ENCODE data around the gene EDAR.

The EDAR gene

DNA sequence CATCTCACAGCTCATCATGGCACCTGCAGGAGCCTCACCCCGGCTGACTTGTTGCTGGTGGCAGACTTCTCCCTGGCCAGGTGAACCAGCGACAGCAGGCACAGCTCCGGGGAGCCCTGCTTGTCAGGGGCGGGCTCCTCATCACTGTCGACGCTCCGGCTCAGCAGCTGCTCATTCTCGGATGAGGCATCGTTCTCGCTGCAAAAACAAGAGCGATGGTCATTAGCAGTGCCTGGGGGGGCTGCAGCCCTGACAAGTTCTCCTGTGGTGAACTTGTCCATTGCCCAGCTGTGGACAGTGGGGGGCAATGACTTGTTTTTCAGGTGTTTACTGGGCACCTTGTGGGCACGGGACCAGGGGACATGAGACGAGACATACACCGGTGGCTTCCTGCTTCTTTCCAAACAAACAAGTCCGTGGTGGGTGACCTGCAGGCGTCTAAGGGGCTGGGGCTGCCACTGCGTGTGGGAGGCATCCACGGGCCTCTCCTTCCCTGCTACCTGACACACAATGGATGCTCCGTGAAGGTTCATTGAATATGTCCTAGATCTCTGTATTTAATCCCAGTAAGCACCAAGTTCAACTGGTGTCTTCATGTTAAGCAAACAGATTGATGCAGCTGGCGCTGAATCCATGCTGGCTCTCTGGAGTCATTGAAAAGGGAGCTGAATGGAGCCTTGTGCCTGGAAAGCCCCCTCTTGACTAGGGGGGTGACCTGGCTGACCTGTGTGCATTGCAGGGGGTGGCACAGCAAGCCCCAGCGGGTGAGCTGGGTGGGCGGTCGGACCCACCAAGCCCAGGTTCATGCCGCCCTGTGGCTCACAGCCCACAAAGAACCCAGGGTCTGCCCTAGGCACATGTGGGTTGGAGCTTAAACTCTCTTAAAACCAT is 81.0 kb downstream of the EDAR start:
- DNase-seq = no peak

DNA sequence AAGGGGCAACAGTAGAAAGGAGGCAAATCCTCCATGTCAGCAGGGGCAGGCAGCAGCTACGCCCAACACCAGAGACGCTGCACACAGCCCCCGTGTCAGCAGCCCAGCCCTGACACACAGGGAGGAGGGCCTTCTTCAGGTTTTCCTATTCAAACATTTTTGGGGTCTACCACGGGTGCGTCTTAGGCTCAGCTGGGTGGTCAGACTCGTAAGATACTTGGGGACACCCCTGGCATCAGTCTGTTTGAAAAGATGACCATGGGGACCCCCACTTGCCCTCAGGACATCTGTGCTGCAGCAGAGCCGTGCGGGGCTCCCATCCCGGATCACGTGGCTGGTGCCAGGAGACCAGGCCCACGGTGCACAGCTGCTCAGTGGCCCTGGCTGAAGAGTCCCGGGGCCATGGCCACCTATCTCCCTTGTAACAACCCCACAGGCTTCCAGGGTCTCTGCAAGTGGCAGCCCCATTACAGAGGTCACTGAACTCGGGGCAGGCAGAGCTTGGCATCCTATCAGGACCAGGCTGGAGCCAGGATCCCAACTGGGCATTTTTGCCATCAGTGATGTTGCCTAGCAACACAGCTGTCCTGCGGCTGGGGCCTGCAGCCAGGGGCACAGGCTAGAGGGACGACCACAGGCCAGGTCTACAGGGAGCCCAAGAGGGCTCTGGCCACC is 82.5 kb downstream of the EDAR start:
- DNase-seq = no peak

DNA sequence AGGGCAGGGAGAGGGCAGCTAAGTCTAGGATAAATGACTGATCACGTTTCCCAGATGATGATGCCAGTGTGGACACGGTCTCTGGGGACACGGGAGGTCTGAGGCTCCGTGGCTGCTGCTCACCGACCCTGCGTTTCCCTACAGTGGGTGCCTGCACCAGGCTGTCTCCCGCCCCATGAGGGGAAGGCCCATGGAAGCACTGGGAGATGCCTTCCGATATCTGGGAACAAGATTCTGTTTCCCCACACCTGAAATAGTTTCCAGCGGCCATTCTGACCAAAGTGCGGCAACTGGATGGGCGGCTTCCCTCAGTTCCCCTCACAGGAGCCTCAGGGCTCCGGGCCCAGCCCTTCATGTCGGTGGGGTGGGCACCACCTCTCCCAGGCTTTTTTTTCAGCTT is 83.1 kb downstream of the EDAR start:
- no peak for DNase-seq

DNA sequence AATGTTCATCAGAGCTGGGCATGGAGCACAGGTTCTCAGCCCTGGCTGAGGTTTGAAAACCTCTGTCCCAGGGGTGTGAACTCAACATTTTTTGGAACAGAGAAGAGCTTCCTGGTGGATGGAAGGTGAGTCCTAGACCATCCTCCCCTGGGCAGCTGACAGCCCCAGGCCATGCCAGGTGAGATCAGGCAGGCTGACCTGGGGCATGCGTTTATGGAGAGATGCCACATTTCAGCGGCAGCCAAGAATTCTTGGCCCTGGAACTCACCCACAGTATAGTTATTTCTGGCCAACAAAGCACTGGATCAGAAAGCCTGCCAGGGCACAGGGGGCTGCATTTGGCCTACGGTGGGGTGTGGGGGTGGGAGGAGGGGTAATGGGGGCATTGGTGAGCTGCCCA is 83.8 kb downstream of the EDAR start:
- DNase-seq = no peak

DNA sequence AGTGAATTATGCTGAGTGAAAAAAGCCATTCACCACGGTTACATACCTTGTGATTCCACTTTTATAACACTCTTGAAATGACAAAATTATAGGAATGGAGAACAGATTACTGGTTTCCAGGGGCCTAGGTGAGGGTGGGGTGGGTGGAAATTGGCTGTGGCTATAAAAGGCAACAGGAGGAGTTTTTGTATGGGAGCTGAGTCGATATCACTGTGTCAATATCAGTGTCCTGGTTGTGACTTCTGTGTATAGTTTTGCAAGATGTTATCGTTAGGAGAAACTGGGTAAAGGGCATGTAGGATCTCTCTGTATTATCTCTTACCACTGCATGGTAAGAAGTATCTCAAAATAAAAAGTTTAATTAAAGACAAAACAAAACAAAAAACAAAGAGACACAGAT is 84.3 kb downstream of the EDAR start:
- DNase-seq = no peak

DNA sequence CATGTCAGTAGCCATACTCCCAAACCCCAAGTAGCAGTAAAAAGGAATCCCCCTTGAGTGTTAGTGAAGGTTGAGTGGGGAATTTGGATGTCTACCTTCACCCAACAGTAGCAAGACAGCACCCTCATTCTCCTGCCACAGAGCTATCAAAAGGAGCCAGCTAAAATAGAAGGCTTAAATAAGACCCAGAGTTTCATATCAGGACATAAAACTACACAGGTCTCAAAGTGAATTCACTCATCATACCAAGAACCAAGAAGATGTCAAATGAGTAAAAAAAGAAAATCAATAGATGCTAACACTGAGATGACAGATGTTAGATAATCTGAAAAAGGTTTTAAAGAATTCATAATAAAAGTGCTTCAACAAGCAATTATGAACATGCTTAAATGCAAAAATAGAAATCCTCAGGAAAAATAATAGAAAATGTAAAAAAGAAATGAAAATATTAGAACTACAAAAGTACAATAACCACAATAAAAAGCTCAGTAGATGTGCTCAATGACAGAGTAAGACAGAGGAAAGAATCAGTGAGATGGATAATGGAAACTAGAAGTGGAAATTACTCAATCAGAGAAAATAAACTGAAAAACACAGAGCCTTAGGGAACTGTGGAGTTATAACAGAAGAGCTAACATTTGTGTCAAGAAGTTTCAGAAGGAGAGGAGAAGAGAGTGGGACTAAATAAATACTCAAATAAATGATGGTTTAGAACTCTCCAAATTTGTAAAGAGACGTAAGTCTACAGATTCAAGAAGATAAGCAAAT is 90.5 kb downstream of the EDAR start:
- no peak for DNase-seq

DNA sequence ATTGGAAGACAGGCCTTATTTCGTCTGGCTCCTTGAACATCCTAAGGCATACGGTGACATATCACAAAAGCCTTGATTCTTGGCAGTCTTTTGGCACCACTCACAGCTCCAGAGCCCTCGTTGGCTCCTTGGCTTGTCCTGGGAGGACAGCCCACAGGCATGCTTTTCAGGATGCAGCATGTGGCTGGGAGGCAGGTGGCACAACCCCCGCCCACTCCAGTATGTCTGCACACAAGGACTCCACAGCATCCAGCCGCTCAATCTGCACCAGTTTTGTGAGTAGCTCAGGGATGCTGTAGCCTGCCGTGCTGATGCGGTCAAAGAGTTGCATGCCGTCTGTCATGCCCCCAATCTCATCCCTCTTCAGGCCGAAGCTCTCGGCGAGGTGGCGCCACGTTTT is 92.3 kb downstream of the EDAR start:
- no peak for DNase-seq

DNA sequence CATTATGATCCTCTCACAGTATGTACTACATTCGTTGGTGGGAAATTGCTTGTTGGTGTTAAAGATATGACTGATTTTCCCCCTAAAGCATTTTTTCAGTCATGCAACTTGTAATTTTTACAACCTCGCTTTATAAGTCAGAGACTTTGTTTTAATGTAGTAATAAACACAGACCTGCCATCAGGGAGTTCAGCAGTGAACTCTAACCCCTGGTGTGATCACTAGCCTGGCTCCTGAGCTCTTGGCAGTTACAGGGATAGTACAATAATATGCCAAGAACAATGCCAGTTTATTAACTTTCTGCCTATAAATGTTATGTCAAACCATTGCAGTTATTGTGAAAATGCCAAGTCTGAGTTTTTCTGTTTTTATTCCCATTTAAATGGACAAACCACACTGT is 93.8 kb downstream of the EDAR start:
- DNase-seq = no peak

DNA sequence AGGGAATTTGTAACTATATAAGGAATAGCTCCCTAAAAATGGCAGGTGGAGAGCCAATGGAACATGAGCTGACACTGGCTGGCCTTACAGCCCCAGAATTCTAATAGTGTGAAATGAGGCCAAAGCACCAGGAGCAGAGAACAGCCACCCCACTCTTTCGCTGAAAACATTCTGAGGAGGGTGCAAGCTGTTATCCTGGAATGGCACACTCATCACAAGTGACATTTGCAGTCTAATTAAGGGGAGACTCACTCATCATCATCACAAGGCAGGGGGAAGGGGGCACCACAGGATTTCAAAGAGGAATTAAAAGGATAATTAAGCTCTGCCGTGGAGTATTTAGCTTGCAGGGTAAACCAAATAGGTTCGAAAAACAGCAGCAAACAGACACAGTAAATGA is 94.3 kb downstream of the EDAR start:
- DNase-seq = no peak

DNA sequence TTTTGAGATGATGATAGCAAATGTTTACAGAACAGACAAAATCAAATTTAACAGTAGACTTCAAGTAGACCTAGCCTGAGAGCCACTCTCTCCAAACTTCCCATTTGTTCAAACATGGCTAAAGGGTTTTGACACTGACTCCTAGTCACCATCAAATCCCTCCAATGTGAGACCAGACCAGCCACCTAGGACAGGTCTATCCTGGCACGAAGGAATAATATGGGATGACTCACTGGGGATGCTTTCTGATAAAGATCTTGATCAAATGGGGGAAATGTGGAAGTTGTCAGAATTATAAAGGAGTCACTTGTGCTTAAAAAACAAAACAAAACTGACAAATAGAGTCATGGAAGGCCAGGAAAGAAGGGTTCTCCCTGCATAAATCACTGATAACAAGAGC is 95.7 kb downstream of the EDAR start:
- DNase-seq = no peak

DNA sequence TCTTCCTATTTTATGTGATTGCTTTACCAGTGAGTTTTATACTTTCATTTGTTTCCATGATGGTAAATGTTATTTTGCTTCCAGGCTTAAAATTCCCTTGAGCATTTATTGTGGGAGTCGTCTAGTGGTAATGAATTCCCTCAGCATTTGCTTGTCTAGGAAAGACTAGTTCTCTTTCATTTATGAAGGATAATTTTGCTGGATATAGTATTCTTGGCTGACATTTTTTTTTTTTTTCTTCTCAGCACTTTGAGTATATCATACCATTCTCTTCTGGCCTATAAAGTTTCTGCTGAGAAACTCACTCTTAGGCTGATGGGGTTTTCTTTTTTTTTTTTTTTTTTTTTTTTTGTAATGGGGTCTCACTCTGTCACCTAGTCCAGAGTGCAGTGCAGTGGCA is 99.1 kb downstream of the EDAR start:
- no peak for DNase-seq

DNA sequence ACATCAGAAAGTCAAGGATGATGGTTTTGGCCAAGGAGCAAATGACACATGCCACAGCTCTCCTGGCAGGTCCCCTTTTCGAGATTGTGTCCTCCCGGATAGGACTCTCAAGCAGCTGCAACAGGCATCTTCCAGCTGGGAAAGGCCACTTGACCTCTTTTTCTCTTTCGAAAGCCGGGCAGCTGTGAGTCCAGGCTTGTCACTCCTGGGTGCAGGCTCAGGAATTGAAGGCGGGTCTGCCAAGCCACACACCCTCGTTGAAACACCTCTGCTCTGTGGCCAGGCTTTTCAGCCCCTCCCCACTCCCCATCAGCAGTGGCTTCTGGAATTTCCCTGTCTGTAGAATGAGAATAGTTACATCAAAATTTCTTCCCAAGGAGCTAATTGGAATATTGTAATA is 104.4 kb downstream of the EDAR start:
- no peak for DNase-seq

DNA sequence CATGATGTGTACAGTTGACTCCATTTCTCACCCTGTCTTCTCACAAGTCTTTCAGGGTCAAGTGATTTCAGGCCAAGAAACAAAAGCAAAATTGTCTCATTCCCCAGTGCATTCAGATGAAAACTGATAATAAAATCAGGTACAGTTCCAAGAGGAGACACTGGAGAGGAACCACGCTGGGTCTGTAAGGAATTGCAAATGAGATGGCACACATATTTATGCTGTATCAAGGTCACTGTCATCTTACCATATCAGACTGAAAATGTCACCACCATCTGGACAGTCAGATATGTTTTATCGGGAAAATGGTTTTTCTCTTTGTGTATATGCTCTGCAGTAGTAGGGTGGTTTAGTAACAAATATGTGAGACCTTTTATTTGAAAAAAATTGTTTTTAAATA is 110.7 kb downstream of the EDAR start:
- no peak for DNase-seq

DNA sequence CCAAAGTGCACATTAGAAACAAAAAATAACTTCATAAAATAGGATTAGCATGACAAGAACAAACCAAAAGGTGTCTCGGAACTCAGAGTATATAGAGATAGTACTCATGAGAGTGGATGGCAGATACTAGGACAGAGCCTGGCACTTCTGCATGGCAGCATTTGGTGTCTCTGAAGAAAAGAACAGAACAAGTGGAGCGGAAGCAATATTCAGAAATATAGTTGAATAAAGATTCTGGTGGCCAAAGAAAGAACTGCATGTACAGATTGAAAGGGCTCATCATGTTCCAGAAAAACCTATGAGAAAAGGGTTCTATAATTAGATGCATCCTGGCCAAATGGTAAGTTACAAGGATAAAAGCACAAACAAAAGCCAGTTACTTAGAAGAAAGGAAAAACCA is 111.5 kb downstream of the EDAR start:
- no peak for DNase-seq

DNA sequence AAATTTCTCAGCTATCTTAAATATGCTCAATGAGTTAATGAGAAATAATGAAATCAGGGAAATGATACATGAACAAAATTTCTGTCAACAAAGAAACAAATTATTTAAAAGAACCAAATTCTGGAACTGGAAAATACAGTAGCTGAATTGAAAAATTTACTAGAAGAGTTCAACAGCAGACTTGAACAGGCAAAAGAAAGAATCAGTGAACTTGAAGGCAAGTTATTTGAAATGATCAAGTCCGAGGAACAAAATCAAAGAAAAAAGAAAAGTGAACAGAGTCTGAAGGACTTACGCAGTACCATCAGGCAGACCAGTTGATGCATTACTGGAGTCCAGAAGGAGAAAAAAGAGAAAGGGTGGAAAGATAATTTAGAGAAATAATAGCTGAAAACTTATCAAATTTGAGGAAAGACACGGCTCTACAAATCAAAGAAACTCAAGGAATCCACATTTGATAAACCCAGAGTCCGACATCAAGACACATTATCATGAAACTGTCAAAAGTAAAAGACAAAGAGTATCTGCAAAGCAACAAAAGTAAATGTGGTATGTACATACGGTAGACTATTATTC is 118.9 kb downstream of the EDAR start:
- DNase-seq = no peak

DNA sequence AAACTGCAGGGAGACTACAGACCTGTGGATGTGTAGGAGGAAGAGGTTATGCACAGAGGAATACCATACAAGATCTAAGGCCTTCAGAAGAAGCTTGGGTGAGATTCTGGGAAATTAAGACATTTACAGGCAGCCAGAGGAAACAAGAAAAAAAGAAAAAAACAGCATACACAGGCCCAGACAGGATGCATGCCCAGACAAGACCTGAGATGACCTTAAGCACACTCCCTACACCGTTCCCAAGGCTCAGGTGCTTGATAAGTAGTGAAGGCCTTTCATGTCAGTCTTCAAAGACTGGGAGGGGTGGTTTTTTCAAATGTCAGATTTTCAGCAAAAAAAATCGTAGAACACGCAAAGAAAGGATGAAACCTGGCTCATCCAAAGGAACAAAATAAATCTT is 119.5 kb downstream of the EDAR start:
- no peak for DNase-seq

DNA sequence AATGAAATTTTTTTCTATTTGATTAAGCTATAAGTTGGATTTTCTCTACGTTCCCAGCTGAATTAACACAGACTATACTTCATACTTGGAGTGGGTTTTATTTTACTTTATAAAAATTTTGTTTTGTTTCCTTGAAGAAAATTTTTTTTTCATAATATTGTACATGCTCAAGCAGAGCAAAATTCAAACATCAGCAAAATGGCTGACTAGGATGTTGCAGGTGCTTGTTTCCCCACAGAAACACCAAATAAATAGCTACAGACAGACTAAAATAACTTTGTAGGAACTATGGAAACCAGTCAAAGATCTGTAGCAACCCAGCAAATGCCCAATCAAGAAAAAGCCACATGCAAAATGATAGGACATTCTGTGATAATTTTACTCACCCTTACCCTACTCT is 120.1 kb downstream of the EDAR start:
- no peak for DNase-seq

DNA sequence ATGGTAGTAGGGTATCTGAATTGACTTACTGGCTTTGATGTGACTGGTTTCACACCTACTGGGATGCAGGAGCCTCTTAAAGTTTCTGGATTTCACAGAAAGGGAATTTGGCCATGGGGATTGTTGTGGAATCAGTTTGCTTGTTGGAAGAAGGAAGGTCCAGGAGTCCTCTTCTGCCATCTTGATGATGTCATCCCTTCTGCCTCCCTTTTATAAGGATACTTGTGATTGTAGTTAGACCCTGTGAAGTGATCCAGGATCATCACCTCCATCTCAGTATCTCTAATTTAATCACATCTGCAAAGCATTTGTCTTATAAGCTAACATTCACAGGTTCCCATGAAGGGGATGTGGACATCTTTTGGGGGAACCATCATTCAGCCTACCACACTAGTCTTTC is 123.0 kb downstream of the EDAR start:
- no peak for DNase-seq

DNA sequence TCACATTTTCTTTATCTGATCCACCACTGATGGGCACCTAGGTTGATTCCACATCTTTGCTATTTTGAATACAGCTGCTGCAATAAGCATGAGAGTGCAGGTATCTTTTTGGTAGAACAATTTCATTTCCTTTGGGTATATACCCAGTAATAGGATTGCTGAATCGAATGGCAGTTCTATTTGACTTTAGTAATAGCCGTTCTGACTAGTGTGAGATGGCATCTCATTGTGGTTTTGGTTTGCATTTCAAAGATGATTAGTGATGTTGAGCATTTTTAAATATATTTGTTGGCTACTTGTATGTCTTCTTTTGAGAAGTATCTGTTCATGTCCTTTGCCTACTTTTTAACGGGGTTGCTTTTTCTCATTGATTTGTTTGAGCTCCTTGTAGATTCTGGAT is 130.1 kb downstream of the EDAR start:
- peak in 1 of 5 experiments; percentile 38 for DNase-seq

DNA sequence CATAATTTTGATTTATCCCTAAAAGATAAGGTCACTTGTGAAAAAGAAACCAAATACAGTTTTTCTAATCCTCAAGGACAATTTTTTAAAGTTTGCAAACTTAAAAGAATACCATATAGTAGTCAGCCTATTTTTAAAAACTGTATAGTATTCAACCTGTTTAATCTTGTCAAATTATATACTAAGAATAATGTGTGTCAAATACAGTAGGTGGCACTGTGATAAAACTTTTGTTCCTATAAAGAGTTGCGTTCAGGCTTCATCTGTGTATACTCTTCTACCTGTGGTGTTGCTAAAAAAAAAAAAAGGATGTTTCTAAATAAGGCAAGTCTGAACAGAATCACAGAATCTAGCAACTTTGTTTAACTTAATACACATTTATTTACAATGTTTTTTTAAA is 133.8 kb downstream of the EDAR start:
- peak in 1 of 5 experiments; percentile 40 for DNase-seq

DNA sequence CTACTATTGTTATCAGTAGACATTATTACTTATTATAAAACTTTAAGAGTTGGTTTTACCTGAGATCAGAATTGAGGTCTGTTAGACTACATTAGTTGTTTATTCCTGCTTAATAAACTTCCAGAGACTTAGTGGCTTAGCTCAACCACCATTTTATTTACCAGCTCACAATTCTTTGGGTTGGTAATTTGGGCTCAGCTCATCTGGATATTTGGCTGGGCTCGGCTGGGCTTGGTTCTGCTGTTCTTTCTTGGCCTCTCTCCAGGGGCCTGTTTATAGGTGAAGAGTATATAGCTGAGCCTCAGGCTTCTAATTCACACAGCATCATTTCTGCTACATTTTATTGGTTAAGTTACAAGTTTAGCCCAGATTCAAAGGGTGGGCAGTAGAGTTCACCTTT is 134.5 kb downstream of the EDAR start:
- DNase-seq = no peak

DNA sequence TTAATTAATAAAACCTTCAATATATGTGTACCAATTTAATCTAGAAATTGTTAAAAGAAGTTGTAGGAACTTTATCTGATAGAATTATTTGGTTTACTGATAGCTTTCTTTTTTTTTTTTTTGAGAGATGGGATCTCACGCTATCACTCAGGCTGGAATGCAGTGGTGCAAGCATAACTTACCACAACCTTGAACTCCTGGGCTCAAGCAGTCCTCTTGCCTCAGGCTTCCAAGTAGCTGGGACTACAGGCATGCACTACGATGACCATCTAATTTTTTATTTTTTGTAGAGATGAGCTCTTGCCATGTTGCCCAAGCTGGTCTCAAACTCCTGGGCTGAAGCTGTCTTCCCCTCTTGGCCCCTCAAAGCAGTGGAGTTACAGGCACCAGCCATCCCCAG is 135.6 kb downstream of the EDAR start:
- DNase-seq = no peak

DNA sequence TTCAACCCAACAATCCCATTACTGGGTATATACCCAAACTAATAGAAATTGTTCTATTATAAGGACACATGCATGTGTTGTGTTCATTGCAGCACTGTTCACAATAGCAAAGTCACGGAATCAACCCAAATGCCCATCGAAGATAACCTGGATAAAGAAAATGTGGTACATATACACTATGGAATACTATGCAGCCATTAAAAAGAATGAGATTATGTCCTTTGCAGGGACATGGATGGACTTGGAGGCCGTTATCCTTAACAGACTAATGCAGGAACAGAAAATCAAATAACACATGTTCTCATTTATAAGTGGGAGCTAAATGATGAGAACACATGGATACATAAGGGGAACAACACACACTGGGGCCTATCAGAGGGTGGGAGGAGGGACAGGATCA is 136.6 kb downstream of the EDAR start:
- DNase-seq = no peak

Measured in T-helper 2 cell (primary cell).